Lower leg skin (tissue), 3 donors: ENCODE results near the gene KRT9.

Experiments used
- CTCF ChIP-seq, 3 donors: fragments of 450-650 bp; IDR thresholded peaks; one replicate each; pipeline ENCODE4 v1.5.1; 2016; ENCODE audit warnings: antibody characterized with exemption in 3 of 3, mild to moderate bottlenecking in 3 of 3, moderate library complexity in 2 of 3
- POLR2A ChIP-seq, 2 donors: fragments of 450-650 bp; IDR thresholded peaks; one replicate each; pipeline ENCODE4 v1.6.1; 2016 to 2017; ENCODE audit warnings: antibody characterized with exemption in 2 of 2, mild to moderate bottlenecking in 1 of 2, moderate library complexity in 1 of 2

GRCh38 chr17:41615454-41615853 is 43.6 kb upstream of the KRT9 start:
- no peak for TF ChIP-seq CTCF (IDR thresholded peaks at IDR 0.05)
- TF ChIP-seq POLR2A (IDR thresholded peaks at IDR 0.05) = no peak
